Measurements from ENCODE around the gene MTX3.

The MTX3 gene

GRCh38 chr5:80002677-80003076, 11.6 kb upstream of the MTX3 start:
- Mint-ChIP-seq H3K36me3 (ENCODE audit: low read depth) (no peaks in the 10 kb centered on the region), H3K27me3 (ENCODE audit: low read depth) (peaks cover 3% of the 10 kb centered on the region), H3K27ac (no peak overlapping the region), H3K9me3 (no peaks in the 10 kb centered on the region), H3K4me3 (no peak overlapping the region), H3K4me1 (ENCODE audit: low read depth) (no peaks in the 10 kb centered on the region)

- Mint-ChIP-seq H3K27ac (no peak overlapping the region), H3K36me3 (ENCODE audit: low read depth) (peaks cover 6% of the 10 kb centered on the region), H3K4me1 (ENCODE audit: low read depth) (no peaks in the 10 kb centered on the region), H3K27me3 (ENCODE audit: low read depth) (peaks cover 11% of the 10 kb centered on the region), H3K4me3 (no peak overlapping the region), H3K9me3 (peaks cover 8% of the 10 kb centered on the region)
Observed at GRCh38 chr5:79999722-80000121, 8.7 kb upstream of the MTX3 start.

GRCh38 chr5:79992891-79993657, 2.0 kb upstream of the MTX3 start:
- peaks cover 30% of the 10 kb centered on the region for H3K4me1 Mint-ChIP-seq (ENCODE audit: low read depth)
- H3K36me3 Mint-ChIP-seq (ENCODE audit: low read depth) = peaks cover 18% of the 10 kb centered on the region
- H3K27me3 Mint-ChIP-seq (ENCODE audit: low read depth) = peaks cover 7% of the 10 kb centered on the region
- peaks cover 17% of the 10 kb centered on the region for H3K9me3 Mint-ChIP-seq
- H3K27ac Mint-ChIP-seq = peak overlapping the region; percentile 38
- peak overlapping the region; percentile 48 for H3K4me3 Mint-ChIP-seq

- Mint-ChIP-seq H3K4me3 (peak overlapping the region; percentile 90), H3K9me3 (peaks cover 14% of the 10 kb centered on the region), H3K27me3 (ENCODE audit: low read depth) (peaks cover 4% of the 10 kb centered on the region), H3K4me1 (ENCODE audit: low read depth) (peaks cover 41% of the 10 kb centered on the region), H3K36me3 (ENCODE audit: low read depth) (peaks cover 36% of the 10 kb centered on the region), H3K27ac (peak overlapping the region; percentile 99)
Observed at GRCh38 chr5:79990205-79990597, 861 bp downstream of the MTX3 start.

- Mint-ChIP-seq H3K27ac (peak overlapping the region; percentile 4), H3K9me3 (no peaks in the 10 kb centered on the region), H3K27me3 (ENCODE audit: low read depth) (no peaks in the 10 kb centered on the region), H3K4me1 (ENCODE audit: low read depth) (peaks cover 48% of the 10 kb centered on the region), H3K36me3 (ENCODE audit: low read depth) (peaks cover 64% of the 10 kb centered on the region), H3K4me3 (peak overlapping the region; percentile 47)
Observed at GRCh38 chr5:79986260-79986659, 4.8 kb downstream of the MTX3 start.

- no peaks in the 10 kb centered on the region for H3K27me3 Mint-ChIP-seq (ENCODE audit: low read depth)
- no peak overlapping the region for H3K4me3 Mint-ChIP-seq
- peaks cover 54% of the 10 kb centered on the region for H3K4me1 Mint-ChIP-seq (ENCODE audit: low read depth)
- no peak overlapping the region for H3K27ac Mint-ChIP-seq
- peaks cover 70% of the 10 kb centered on the region for H3K36me3 Mint-ChIP-seq (ENCODE audit: low read depth)
- no peaks in the 10 kb centered on the region for H3K9me3 Mint-ChIP-seq
Observed at GRCh38 chr5:79985288-79985687, 5.8 kb downstream of the MTX3 start.

GRCh38 chr5:79984363-79984762, 6.7 kb downstream of the MTX3 start:
- no peaks in the 10 kb centered on the region for H3K9me3 Mint-ChIP-seq
- peaks cover 68% of the 10 kb centered on the region for H3K36me3 Mint-ChIP-seq (ENCODE audit: low read depth)
- peak overlapping the region; percentile 14 for H3K27ac Mint-ChIP-seq
- no peak overlapping the region for H3K4me3 Mint-ChIP-seq
- peaks cover 51% of the 10 kb centered on the region for H3K4me1 Mint-ChIP-seq (ENCODE audit: low read depth)
- H3K27me3 Mint-ChIP-seq (ENCODE audit: low read depth) = no peaks in the 10 kb centered on the region

GRCh38 chr5:79983618-79984017, 7.4 kb downstream of the MTX3 start:
- Mint-ChIP-seq H3K9me3 (no peaks in the 10 kb centered on the region), H3K4me3 (no peak overlapping the region), H3K27ac (no peak overlapping the region), H3K36me3 (ENCODE audit: low read depth) (peaks cover 73% of the 10 kb centered on the region), H3K4me1 (ENCODE audit: low read depth) (peaks cover 48% of the 10 kb centered on the region), H3K27me3 (ENCODE audit: low read depth) (no peaks in the 10 kb centered on the region)

- Mint-ChIP-seq H3K4me3 (peak overlapping the region; percentile 13), H3K36me3 (ENCODE audit: low read depth) (peaks cover 74% of the 10 kb centered on the region), H3K4me1 (ENCODE audit: low read depth) (peaks cover 44% of the 10 kb centered on the region), H3K9me3 (no peaks in the 10 kb centered on the region), H3K27ac (peak overlapping the region; percentile 62), H3K27me3 (ENCODE audit: low read depth) (no peaks in the 10 kb centered on the region)
Observed at GRCh38 chr5:79982136-79982535, 8.9 kb downstream of the MTX3 start.

- peaks cover 4% of the 10 kb centered on the region for H3K27me3 Mint-ChIP-seq (ENCODE audit: low read depth)
- peaks cover 51% of the 10 kb centered on the region for H3K36me3 Mint-ChIP-seq (ENCODE audit: low read depth)
- no peaks in the 10 kb centered on the region for H3K9me3 Mint-ChIP-seq
- H3K27ac Mint-ChIP-seq = no peak overlapping the region
- H3K4me3 Mint-ChIP-seq = no peak overlapping the region
- H3K4me1 Mint-ChIP-seq (ENCODE audit: low read depth) = peaks cover 16% of the 10 kb centered on the region
Observed at GRCh38 chr5:79976759-79977515, 14.1 kb downstream of the MTX3 start.

GRCh38 chr5:79975422-79975821, 15.6 kb downstream of the MTX3 start:
- Mint-ChIP-seq H3K27ac (no peak overlapping the region), H3K4me1 (ENCODE audit: low read depth) (peaks cover 5% of the 10 kb centered on the region), H3K4me3 (no peak overlapping the region), H3K9me3 (no peaks in the 10 kb centered on the region), H3K36me3 (ENCODE audit: low read depth) (peaks cover 40% of the 10 kb centered on the region), H3K27me3 (ENCODE audit: low read depth) (peaks cover 4% of the 10 kb centered on the region)

- Mint-ChIP-seq H3K4me3 (no peak overlapping the region), H3K27me3 (ENCODE audit: low read depth) (peaks cover 4% of the 10 kb centered on the region), H3K4me1 (ENCODE audit: low read depth) (peaks cover 3% of the 10 kb centered on the region), H3K9me3 (no peaks in the 10 kb centered on the region), H3K27ac (no peak overlapping the region), H3K36me3 (ENCODE audit: low read depth) (peaks cover 38% of the 10 kb centered on the region)
Observed at GRCh38 chr5:79974886-79975285, 16.2 kb downstream of the MTX3 start.

- no peak overlapping the region for H3K4me3 Mint-ChIP-seq
- no peak overlapping the region for H3K27ac Mint-ChIP-seq
- H3K4me1 Mint-ChIP-seq (ENCODE audit: low read depth) = no peaks in the 10 kb centered on the region
- peaks cover 4% of the 10 kb centered on the region for H3K27me3 Mint-ChIP-seq (ENCODE audit: low read depth)
- peaks cover 34% of the 10 kb centered on the region for H3K36me3 Mint-ChIP-seq (ENCODE audit: low read depth)
- no peaks in the 10 kb centered on the region for H3K9me3 Mint-ChIP-seq
Observed at GRCh38 chr5:79973996-79974395, 17.1 kb downstream of the MTX3 start.

GRCh38 chr5:79973511-79973910, 17.6 kb downstream of the MTX3 start:
- Mint-ChIP-seq H3K9me3 (no peaks in the 10 kb centered on the region), H3K27ac (no peak overlapping the region), H3K27me3 (ENCODE audit: low read depth) (peaks cover 4% of the 10 kb centered on the region), H3K4me1 (ENCODE audit: low read depth) (no peaks in the 10 kb centered on the region), H3K4me3 (no peak overlapping the region), H3K36me3 (ENCODE audit: low read depth) (peaks cover 29% of the 10 kb centered on the region)

GRCh38 chr5:79971156-79971555, 19.9 kb downstream of the MTX3 start:
- Mint-ChIP-seq H3K36me3 (ENCODE audit: low read depth) (peaks cover 12% of the 10 kb centered on the region), H3K4me1 (ENCODE audit: low read depth) (no peaks in the 10 kb centered on the region), H3K9me3 (no peaks in the 10 kb centered on the region), H3K27me3 (ENCODE audit: low read depth) (peaks cover 4% of the 10 kb centered on the region), H3K4me3 (no peak overlapping the region), H3K27ac (no peak overlapping the region)

Measured in T-helper 1 cell treated with Interleukin-12 subunit alpha and Interleukin-12 subunit beta and Interleukin-4 antibody, amounts not matched to agents 30 μg/mL and 1 μg/mL, for 36 hours (primary cell).